Erythroblast (primary cell): ENCODE results near the gene TSPAN16.

Experiments used
- GATA1 ChIP-seq: IDR thresholded peaks from 2 replicates; pipeline ENCODE4 v1.6.1; 2011; ENCODE audit warnings: low read depth, mild to moderate bottlenecking, control low read depth, low read length, moderate library complexity
- POLR2A ChIP-seq: IDR thresholded peaks from 2 replicates; pipeline ENCODE4 v1.6.1; 2011; ENCODE audit warnings: mild to moderate bottlenecking, low read length

DNA sequence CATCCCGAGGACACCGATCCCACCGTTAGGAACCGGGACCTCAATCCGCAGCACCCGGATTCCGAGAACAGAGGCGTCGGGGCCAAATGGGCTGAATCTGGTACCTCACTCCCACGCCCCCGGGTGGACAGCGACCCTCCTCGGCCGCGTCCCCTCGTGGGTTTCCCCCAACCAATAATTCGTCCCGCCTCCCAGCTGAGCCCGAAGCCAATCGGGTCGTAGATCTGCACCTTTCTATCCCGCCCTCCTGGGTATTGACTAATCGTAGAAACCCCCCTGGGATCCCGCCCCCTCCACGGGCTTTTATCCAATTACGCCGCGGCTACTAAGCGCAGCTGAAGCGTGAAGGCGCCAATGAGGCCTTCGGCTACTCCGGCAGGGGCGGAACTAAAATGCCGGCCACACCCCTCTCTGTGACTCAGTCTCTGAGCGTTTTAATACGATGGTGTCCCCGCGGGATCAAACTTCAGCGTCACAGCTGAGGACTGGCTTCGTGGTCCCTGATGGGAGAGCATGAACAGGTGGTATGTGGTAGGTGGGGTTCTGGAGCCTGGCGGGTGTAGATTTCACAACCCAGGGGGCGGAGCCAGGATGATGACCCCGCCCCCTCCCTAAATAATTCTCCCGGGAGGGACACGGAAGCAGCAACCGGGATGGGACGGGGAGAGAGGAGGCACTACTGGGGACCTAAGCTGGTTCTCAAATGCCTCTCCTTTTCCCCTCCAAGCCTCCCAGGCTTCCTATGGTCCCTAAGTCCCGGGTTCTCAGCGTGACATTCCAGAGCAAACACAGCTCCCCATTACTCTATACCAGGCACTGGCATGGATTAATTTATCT is 50.4 kb downstream of the TSPAN16 start, which contains the start of the genes CCDC159 and TMEM205:
- TF ChIP-seq POLR2A: peak; percentile 51
- no peak for TF ChIP-seq GATA1
